Body of pancreas (tissue), 4 donors: Measurements from ENCODE around the gene CST4.

Experiments used
- POLR2A ChIP-seq, 3 donors: fragments of 450-650 bp; IDR thresholded peaks; one replicate each; pipeline ENCODE4 v1.6.1; 2016; ENCODE audit warnings: antibody characterized with exemption in 3 of 3, mild to moderate bottlenecking in 2 of 3
- TF ChIP-seq, protein P1 (sequence below), 7 experiments: fragments of 450-650 bp in 4 of 7; fragments of 200-600 bp in 3 of 7; sonication (generic) in 3 of 7; IDR thresholded peaks; one replicate each; pipeline ENCODE4 v1.5.1; 2016 to 2019; ENCODE audit warnings: antibody characterized with exemption in 7 of 7

DNA sequence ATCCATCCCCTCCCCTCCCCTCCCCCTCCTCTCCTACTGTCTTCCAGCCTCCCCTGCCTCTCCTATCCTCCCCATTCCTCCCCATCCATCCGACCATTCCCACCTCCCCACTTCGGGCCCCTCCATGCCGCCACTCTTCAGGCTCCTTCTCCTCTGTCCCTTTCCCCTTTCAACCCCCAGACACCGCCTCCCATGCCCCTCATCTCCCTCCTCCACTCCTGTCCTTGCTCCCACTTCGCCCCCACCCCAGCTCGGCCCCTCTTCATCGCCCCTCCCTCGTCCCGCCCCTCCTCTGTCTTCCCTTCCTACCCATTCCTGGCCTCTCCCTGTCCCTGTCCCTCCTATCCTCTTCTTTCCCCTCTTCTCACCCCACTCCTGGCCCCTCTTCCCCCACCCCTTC, 50.5 kb downstream of the CST4 start:
- TF ChIP-seq, protein P1, sequence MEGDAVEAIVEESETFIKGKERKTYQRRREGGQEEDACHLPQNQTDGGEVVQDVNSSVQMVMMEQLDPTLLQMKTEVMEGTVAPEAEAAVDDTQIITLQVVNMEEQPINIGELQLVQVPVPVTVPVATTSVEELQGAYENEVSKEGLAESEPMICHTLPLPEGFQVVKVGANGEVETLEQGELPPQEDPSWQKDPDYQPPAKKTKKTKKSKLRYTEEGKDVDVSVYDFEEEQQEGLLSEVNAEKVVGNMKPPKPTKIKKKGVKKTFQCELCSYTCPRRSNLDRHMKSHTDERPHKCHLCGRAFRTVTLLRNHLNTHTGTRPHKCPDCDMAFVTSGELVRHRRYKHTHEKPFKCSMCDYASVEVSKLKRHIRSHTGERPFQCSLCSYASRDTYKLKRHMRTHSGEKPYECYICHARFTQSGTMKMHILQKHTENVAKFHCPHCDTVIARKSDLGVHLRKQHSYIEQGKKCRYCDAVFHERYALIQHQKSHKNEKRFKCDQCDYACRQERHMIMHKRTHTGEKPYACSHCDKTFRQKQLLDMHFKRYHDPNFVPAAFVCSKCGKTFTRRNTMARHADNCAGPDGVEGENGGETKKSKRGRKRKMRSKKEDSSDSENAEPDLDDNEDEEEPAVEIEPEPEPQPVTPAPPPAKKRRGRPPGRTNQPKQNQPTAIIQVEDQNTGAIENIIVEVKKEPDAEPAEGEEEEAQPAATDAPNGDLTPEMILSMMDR (IDR thresholded peaks at IDR 0.05): no peak
- TF ChIP-seq POLR2A (IDR thresholded peaks at IDR 0.05): no peak
